ENCODE measurements around the gene OSBPL6. TPM values are rescaled to one million over a fixed set of nuclear protein-coding genes. Genes with fewer than 3 reads are reported as not detected.
A peak's percentile ranks its signal among the peaks of the same experiment; 100 is the strongest.

Gene OSBPL6
- total and polyA plus RNA-seq, 9 of the 15 experiments (the other 6 are each of a cell fraction or from before 2014, with no cell fraction given): 3.4 to 12.7 (median 9.3) TPM

DNA sequence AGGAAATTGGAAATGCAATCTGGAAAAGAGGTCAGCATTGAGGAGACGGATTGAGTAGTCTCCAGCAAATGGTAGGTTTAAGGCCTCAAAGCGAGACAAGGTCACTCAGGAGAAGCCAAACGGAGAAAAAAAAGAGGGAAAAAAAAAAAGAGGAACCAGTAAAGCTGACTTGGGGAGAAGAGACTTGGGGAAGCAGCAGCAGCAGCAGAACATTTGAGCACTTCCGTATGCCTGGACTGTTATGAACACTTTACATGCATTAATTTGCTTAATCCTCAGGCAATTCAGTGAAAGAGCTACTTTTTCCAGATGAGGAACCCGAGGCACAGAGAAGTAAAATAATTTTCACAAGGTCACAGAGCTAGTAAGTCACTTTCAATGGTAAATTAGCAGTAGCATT is 81.3 kb downstream of the OSBPL6 start (continued):
- TF ChIP-seq ZBTB40 (IDR thresholded peaks at IDR 0.05) (0 out of 2 replicates have a peak, but pooled peaks have one; percentile 39), ZBTB40 (CRISPR knock-in tag; IDR thresholded peaks at IDR 0.05) (no peak), DMBX1 (CRISPR knock-in tag; IDR thresholded peaks at IDR 0.05; ENCODE audit: borderline replicate concordance) (no peak), ZFX (CRISPR knock-in tag; IDR thresholded peaks at IDR 0.05) (0 out of 2 replicates have a peak, but pooled peaks have one; percentile 30), L3MBTL2 (IDR thresholded peaks at IDR 0.05) (0 out of 2 replicates have a peak, but pooled peaks have one; percentile 42), BRD4 (IDR thresholded peaks at IDR 0.05) (no peak), HNRNPL (IDR thresholded peaks at IDR 0.05; ENCODE audit: low read depth, low read length) (no peak), CBX1 (IDR thresholded peaks at IDR 0.05; ENCODE audit: low read depth) (no peak), ZNF384 (IDR thresholded peaks at IDR 0.05; ENCODE audit: low read depth, low read length) (peak; percentile 69), KLF10 (CRISPR knock-in tag; IDR thresholded peaks at IDR 0.05) (no peak), ZZZ3 (IDR thresholded peaks at IDR 0.05) (no peak), POLR2B (IDR thresholded peaks at IDR 0.05; ENCODE audit: low read depth, partially characterized antibody) (no peak), XRCC4 (IDR thresholded peaks at IDR 0.05; ENCODE audit: extremely low read depth, insufficient read depth, insufficient read length) (no peak), ZNF175 (CRISPR knock-in tag; IDR thresholded peaks at IDR 0.05; ENCODE audit: low read depth) (no peak)
- TF ChIP-seq, protein P1, sequence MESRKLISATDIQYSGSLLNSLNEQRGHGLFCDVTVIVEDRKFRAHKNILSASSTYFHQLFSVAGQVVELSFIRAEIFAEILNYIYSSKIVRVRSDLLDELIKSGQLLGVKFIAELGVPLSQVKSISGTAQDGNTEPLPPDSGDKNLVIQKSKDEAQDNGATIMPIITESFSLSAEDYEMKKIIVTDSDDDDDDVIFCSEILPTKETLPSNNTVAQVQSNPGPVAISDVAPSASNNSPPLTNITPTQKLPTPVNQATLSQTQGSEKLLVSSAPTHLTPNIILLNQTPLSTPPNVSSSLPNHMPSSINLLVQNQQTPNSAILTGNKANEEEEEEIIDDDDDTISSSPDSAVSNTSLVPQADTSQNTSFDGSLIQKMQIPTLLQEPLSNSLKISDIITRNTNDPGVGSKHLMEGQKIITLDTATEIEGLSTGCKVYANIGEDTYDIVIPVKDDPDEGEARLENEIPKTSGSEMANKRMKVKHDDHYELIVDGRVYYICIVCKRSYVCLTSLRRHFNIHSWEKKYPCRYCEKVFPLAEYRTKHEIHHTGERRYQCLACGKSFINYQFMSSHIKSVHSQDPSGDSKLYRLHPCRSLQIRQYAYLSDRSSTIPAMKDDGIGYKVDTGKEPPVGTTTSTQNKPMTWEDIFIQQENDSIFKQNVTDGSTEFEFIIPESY (CRISPR knock-in tag; IDR thresholded peaks at IDR 0.05): no peak
